ENCODE results near the gene KIZ.
A peak's percentile ranks its signal among the peaks of the same experiment; 100 is the strongest.

Gene KIZ

DNA sequence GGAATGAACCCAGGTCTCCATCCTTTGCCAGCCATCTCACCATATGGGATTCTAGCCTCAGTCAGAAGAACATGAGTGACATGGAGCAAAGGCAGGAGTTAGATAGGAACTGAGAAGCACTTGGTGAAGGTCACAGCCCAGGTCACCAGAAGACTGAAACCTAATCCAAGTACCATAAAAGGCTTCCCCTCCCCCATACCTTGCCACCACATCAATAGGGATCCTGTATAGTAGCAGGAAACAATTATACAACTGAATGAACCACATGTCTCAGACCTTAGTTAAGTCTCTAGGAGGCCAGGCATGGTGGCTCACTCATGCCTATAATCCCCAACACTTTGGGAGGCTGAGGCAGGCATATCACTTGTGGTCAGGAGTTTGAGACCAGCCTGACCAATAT is 49.6 kb downstream of the KIZ start:
- H3K79me2 ChIP-seq (ENCODE audit: insufficient read depth, low read length) = no peaks in the 10 kb centered on the region
- ATAC-seq (ENCODE audit: insufficient read depth, low read depth) (peak; percentile 97), DNase-seq (peak; percentile 85)
- H4K20me1 ChIP-seq (ENCODE audit: insufficient read depth, low read length) = no peaks in the 10 kb centered on the region
- no peaks in the 10 kb centered on the region for H3K36me3 ChIP-seq (ENCODE audit: insufficient read depth, low read length)
- H3K4me3 ChIP-seq (ENCODE audit: low read depth in 1 of 2, low read length in 2 of 2) = no peak overlapping the region
- H3K4me2 ChIP-seq (ENCODE audit: insufficient read depth, low read length) = peak overlapping the region; percentile 20; the same call in 1 of the 2 replicates
- no peaks in the 10 kb centered on the region for H3K27me3 ChIP-seq (ENCODE audit: insufficient read depth, low read length, poor library complexity)
- H3K9ac ChIP-seq (ENCODE audit: low read depth, low read length) = no peak overlapping the region
- H3K4me1 ChIP-seq (ENCODE audit: insufficient read depth, low read length) = peaks cover 18% of the 10 kb centered on the region
- H3K9me3 ChIP-seq (ENCODE audit: insufficient read depth, low read length, severe bottlenecking) = no peaks in the 10 kb centered on the region
- H3K27ac ChIP-seq (ENCODE audit: low read length) = peak overlapping the region; percentile 51; the same call in 1 of the 2 replicates
- no peak for TF ChIP-seq EZH2 (IDR thresholded peaks at IDR 0.05; ENCODE audit: borderline replicate concordance, low read depth, low read length, severe bottlenecking)
- TF ChIP-seq, protein P1, sequence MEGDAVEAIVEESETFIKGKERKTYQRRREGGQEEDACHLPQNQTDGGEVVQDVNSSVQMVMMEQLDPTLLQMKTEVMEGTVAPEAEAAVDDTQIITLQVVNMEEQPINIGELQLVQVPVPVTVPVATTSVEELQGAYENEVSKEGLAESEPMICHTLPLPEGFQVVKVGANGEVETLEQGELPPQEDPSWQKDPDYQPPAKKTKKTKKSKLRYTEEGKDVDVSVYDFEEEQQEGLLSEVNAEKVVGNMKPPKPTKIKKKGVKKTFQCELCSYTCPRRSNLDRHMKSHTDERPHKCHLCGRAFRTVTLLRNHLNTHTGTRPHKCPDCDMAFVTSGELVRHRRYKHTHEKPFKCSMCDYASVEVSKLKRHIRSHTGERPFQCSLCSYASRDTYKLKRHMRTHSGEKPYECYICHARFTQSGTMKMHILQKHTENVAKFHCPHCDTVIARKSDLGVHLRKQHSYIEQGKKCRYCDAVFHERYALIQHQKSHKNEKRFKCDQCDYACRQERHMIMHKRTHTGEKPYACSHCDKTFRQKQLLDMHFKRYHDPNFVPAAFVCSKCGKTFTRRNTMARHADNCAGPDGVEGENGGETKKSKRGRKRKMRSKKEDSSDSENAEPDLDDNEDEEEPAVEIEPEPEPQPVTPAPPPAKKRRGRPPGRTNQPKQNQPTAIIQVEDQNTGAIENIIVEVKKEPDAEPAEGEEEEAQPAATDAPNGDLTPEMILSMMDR (IDR thresholded peaks at IDR 0.05; ENCODE audit: borderline replicate concordance, extremely low read depth, low read length, poor library complexity, severe bottlenecking) = no peak
- no peak overlapping the region for H2AFZ ChIP-seq (ENCODE audit: low read depth, low read length)

DNA sequence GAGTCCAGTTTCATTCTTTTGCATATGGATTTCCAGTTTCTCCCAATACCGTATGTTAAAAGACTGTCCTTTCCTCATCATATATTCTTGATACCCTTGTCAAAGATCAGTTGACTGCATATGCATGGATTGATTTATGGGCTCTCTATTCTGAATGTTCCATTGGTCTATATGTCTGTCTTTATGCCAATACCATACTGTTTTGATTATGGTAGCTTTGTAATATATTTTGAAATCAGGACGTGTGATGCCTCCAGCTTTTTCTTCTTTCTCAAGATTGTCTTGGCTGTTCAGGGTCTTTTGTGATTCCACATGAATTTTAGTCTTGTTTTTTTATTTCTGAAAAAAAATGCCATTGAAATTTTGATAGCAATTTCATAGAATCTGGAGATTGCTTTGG is 51.9 kb downstream of the KIZ start:
- TF ChIP-seq, protein P1 (IDR thresholded peaks at IDR 0.05; ENCODE audit: borderline replicate concordance, extremely low read depth, low read length, poor library complexity, severe bottlenecking) = no peak
- no peak for TF ChIP-seq EZH2 (IDR thresholded peaks at IDR 0.05; ENCODE audit: borderline replicate concordance, low read depth, low read length, severe bottlenecking)
- DNase-seq (no peak), ATAC-seq (ENCODE audit: insufficient read depth, low read depth) (no peak)
- Histone ChIP-seq H3K4me1 (ENCODE audit: insufficient read depth, low read length) (peaks cover 18% of the 10 kb centered on the region), H4K20me1 (ENCODE audit: insufficient read depth, low read length) (no peaks in the 10 kb centered on the region), H3K36me3 (ENCODE audit: insufficient read depth, low read length) (no peaks in the 10 kb centered on the region), H3K9me3 (ENCODE audit: insufficient read depth, low read length, severe bottlenecking) (no peaks in the 10 kb centered on the region), H3K27ac (ENCODE audit: low read length) (no peak overlapping the region), H3K79me2 (ENCODE audit: insufficient read depth, low read length) (no peaks in the 10 kb centered on the region), H3K27me3 (ENCODE audit: insufficient read depth, low read length, poor library complexity) (no peaks in the 10 kb centered on the region), H2AFZ (ENCODE audit: low read depth, low read length) (no peak overlapping the region), H3K9ac (ENCODE audit: low read depth, low read length) (no peak overlapping the region), H3K4me3 (ENCODE audit: low read depth in 1 of 2, low read length in 2 of 2) (no peak overlapping the region), H3K4me2 (ENCODE audit: insufficient read depth, low read length) (no peak overlapping the region)

DNA sequence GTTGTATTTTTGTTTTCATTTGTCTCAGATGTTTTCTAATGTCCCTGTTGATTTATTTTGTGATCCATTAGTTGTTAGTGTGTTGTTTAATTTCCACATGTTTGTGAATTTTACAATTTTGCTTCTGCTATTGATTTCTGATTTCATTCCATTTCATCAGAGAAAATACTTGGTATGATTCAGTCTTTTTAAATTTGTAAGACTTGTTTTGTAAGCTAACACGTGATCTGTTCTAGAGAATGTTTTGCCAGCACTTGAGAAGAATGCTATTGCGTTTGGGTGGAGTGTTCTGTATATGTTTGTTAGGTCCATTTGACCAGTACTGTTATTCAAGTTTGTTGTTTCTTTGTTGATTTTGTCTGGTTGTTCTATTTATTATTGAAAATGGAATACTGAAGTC is 53.9 kb downstream of the KIZ start:
- H3K4me1 ChIP-seq (ENCODE audit: insufficient read depth, low read length) = peaks cover 16% of the 10 kb centered on the region
- ATAC-seq (ENCODE audit: insufficient read depth, low read depth) (no peak), DNase-seq (no peak)
- no peak overlapping the region for H2AFZ ChIP-seq (ENCODE audit: low read depth, low read length)
- no peak overlapping the region for H3K4me2 ChIP-seq (ENCODE audit: insufficient read depth, low read length)
- no peaks in the 10 kb centered on the region for H3K9me3 ChIP-seq (ENCODE audit: insufficient read depth, low read length, severe bottlenecking)
- no peaks in the 10 kb centered on the region for H3K79me2 ChIP-seq (ENCODE audit: insufficient read depth, low read length)
- no peaks in the 10 kb centered on the region for H3K36me3 ChIP-seq (ENCODE audit: insufficient read depth, low read length)
- no peak overlapping the region for H3K9ac ChIP-seq (ENCODE audit: low read depth, low read length)
- TF ChIP-seq, protein P1 (IDR thresholded peaks at IDR 0.05; ENCODE audit: borderline replicate concordance, extremely low read depth, low read length, poor library complexity, severe bottlenecking) = no peak
- TF ChIP-seq EZH2 (IDR thresholded peaks at IDR 0.05; ENCODE audit: borderline replicate concordance, low read depth, low read length, severe bottlenecking) = no peak
- H3K27ac ChIP-seq (ENCODE audit: low read length) = no peak overlapping the region
- no peaks in the 10 kb centered on the region for H4K20me1 ChIP-seq (ENCODE audit: insufficient read depth, low read length)
- H3K27me3 ChIP-seq (ENCODE audit: insufficient read depth, low read length, poor library complexity) = no peaks in the 10 kb centered on the region
- H3K4me3 ChIP-seq (ENCODE audit: low read depth in 1 of 2, low read length in 2 of 2) = no peak overlapping the region

DNA sequence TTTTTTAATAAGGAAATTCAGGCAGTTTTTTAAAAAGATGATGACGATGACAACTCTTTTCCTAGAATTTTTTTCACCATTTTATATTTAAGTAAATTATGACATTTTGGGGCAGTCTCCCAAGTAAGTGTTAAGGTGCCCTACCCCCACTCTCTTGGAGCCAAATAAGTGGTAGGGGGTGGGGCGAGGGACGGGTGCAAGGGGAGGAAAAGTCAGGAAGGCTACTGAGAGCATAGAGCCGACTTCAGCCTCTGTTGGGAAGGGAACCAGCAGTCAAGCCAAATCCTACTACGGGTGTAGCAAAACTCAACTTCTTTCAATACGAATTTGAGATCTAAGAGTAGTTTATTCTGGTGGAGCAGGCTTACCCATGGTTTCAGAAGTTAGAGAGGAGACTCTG is 54.4 kb downstream of the KIZ start:
- no peak for ATAC-seq (ENCODE audit: insufficient read depth, low read depth)
- no peak for TF ChIP-seq EZH2 (IDR thresholded peaks at IDR 0.05; ENCODE audit: borderline replicate concordance, low read depth, low read length, severe bottlenecking)
- TF ChIP-seq, protein P1 (IDR thresholded peaks at IDR 0.05; ENCODE audit: borderline replicate concordance, extremely low read depth, low read length, poor library complexity, severe bottlenecking) = no peak
- Histone ChIP-seq H4K20me1 (ENCODE audit: insufficient read depth, low read length) (no peaks in the 10 kb centered on the region), H3K9ac (ENCODE audit: low read depth, low read length) (no peak overlapping the region), H2AFZ (ENCODE audit: low read depth, low read length) (no peak overlapping the region), H3K4me2 (ENCODE audit: insufficient read depth, low read length) (no peak overlapping the region), H3K27me3 (ENCODE audit: insufficient read depth, low read length, poor library complexity) (no peaks in the 10 kb centered on the region), H3K9me3 (ENCODE audit: insufficient read depth, low read length, severe bottlenecking) (no peaks in the 10 kb centered on the region), H3K4me3 (ENCODE audit: low read depth in 1 of 2, low read length in 2 of 2) (no peak overlapping the region), H3K27ac (ENCODE audit: low read length) (no peak overlapping the region), H3K79me2 (ENCODE audit: insufficient read depth, low read length) (no peaks in the 10 kb centered on the region), H3K36me3 (ENCODE audit: insufficient read depth, low read length) (no peaks in the 10 kb centered on the region), H3K4me1 (ENCODE audit: insufficient read depth, low read length) (peaks cover 11% of the 10 kb centered on the region)
- no peak for DNase-seq

Measured in DND-41 (cell line).